GM04504 (cell line): Measurements from ENCODE around the gene EEFSEC.

Source experiments
- DNase-seq: peaks from one replicate; pipeline ENCODE4 v3.0.0-alpha.2; 2012; ENCODE audit warnings: low read depth

Gene EEFSEC

DNA sequence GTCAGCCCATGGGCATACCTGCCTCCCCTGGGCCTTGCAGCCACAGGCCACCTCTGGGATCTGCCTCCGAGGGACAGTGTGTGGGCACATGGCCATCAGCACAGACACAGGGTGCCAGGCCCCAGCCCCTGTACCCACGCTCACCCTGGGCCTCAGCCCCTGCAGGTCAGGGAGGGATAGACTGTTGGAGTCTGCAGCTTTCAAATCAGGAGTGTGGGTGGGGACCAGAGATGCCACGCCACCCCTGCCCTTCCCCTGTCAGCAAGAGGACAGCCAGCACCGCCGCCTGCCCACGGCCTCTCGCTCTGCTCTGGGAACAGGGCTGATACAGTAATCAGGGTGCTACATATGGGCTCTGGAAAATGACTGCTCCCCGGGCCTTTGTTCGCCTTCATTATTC is 240.8 kb downstream of the EEFSEC start:
- no peak for DNase-seq

DNA sequence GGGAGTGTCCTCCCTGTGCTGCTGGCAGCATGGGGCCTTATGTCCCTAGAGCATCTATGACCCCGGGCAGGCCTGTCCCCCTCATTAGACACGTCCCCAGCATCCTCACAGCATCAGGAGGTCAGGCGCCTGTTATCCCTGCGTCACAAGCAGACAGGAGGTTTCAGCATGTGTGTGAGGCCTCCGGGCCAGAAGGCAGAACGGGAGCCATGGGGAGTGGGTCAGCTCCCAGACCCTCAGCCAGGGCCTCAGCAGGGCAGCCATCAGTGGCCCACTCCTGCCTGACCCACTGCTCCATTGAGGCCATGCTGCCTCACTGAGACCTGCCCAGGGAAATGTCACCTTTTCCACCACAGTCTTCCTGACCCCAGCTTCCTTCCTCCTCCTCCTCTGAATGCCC is 241.8 kb downstream of the EEFSEC start:
- DNase-seq = no peak

DNA sequence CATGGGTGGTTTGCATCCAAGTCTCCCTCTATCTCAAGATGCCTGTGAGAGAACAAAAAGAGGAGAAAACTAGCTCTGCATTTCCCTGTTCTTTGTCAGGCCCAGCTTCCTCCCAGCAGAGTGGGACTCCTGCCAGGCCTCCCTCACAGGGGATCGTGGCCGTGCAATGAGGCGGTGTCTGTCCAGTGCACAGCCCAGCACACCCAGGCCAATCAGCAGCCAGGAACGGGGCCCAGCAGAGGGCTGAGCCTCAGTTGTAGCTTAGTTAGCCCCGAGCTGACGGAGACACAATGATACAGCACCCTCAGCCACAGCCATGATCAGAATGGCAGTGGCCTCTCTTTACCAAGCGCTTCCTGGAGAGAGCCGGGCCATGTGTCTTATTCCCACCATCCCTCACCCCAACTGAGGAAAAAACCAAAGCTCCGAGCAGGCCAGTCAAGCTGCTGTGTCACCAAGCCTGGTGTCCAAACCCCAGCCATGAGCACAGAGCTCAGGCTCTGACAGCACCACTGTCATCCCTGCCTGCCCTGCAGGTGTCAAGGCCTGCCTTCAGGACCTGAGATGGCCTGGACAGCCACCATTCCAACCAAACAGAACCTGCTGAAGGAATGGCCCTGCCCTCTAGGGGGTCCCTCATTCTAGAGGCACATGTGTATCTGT is 242.3 kb downstream of the EEFSEC start:
- DNase-seq = no peak

DNA sequence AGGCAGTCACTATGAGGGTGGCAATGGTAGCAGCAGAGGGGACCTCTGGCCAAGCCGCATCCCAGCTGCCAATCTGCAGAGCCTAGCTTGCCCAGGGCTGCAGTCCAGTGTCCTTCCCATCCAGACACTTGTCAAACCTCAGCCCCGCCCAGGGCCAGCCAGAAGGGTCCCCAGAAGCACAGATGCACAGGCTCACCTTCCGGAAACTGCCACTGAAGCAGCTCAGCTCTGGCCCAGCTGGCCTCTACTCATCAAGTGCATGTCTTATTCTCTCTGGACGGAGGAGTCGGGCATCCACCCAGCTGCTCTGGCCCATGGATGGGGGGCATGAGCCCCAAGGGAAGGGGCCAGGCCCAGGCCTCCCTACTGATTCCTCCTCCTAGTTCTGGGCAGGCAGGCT is 244.2 kb downstream of the EEFSEC start:
- no peak for DNase-seq

DNA sequence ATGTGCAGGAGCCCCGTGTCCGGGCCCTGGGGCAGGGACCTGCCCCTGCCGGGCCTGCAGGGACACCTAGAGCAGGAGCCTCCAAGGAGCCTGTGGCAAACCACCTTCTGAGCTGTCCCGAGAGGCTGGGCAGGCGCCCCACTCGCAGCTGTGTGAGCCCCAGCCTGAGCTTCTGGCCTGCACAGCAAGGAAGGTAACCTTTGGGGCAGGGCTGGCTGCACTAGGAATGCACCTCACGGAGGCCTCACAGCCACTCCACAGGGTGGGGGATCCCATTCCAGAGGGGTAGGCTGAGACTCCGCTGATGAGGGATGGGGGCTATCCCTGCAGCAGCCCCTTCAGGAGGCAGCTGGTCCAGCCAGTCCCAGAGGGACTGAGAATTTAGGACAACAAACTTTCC is 245.3 kb downstream of the EEFSEC start:
- DNase-seq = no peak

DNA sequence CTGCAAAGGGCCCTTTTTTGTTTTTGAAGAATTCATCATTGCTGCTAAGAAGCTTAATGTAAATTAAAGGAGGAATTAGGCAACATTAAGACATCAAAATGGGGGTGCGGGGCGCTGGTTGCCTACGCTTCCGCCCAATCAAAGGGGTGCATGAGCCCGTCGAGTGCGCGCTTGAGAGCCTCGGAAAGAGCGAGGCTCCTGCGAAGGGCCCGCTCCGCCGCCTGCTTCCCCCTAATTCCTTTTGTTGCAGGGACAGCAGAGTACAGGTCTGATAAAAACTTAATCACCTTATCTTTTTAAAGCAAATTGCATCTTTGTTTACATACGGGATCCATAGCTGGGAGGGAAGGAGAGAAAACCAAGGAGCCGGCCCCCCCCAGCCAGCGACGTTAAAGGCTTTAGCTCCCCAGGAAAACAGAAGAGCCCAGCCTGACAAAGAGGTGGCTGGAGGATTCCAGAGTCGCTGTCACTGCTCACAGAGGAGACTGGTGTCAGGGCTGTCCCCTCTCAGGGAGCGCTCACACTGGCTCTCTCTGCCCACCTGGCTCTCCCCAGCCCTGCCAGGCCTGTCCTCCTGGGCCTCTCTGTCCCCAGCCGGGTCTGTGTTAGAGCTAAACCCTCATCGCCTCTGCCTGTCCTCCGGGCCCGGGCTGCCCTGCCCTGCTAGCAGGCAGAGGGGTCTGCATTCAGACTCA is 246.1 kb downstream of the EEFSEC start:
- no peak for DNase-seq

DNA sequence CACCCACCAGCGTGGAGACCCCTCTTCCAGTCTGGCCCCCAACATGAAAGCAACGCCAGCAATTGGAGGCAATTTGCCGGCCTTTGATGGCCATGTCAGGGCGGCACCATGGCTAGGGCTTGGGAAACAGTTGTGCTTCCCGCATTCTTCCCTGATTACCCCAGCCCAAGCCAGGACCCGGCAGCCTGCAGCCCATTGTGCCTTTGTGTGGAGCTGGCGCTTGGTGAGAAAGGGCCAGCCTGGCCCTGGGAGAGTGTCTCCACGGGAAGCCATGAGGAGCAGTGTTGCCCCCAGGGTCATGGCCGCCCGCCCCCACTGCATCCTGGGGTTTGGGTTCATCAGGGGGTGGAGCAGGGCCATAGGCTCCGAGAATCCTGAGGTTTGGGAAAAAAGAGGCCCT is 247.4 kb downstream of the EEFSEC start:
- no peak for DNase-seq

DNA sequence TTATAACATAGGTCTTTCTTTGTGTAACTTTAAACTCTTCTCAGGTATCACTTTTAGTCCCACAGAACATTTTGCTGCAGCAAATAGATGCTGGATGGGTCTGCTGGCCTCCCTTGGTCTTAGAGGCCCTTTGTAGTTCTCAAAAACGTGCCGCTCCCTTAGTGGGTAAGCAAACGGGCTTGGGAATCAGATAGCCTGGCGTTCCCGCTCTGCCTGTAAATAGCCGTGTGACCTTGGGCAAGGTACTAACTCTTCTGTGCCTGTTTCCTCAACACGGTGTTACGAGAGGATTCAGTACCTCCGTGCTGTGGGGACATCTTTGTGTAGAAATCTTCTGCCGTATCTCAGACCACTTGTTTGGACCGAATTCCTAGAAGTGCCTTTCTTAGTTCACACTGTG is 249.0 kb downstream of the EEFSEC start:
- no peak for DNase-seq

DNA sequence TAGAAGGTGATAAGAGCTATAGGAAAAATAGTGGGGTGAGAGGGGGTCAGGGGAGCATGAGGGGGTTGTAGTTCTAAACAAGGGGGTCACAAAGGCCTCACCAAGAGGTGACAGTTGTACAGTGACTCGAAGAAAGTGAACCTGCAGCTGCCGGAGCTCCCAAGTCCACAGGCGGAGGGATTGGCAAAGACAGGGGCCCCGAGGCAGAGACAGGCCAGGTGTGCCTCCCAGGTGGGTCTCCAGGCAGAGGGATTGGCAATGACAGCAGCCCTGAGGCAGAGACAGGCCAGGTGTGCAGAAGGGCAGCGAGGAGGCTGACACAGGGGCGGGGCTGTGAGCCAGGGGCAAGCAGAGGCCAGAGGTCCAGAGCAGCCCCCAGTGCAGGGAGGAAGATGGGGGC is 249.7 kb downstream of the EEFSEC start:
- DNase-seq = no peak

DNA sequence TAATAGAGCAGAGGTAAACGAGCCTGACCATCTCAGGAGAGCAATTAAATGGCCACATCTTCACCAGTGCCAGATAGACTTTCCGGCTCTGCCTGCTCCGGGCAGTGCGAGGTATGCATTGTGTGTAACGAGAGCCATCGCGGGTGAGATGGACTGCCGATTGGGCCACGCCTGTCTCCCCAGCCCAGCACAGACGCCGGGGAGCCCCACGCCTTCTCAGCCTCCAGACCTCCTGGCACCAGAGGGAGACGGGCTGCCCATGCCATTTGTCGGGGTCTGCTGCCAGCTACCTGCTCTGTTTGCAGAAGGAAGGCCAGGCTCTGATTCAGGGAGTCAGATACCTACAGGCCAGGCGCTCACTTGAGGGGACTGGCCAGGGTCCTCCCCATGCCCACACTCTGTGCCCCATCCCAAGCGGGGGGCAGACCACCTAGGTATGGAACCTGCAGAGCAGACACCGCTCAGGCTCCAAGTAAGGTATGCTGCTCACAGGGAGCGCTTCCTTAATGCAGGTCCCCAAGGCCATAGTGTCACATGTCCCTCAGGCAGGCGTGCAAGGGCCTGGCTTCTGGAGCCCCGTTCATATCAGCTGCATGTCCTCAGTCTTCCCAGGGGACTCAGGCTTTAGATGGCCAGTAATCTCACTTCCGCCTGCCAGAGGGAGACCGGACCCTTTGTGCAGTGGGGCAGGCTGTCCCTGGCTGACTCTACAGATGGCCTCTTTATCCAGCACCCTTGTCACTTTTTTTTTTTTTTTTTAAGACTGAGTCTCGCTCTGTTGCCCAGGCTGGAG is 251.2 kb downstream of the EEFSEC start:
- no peak for DNase-seq

DNA sequence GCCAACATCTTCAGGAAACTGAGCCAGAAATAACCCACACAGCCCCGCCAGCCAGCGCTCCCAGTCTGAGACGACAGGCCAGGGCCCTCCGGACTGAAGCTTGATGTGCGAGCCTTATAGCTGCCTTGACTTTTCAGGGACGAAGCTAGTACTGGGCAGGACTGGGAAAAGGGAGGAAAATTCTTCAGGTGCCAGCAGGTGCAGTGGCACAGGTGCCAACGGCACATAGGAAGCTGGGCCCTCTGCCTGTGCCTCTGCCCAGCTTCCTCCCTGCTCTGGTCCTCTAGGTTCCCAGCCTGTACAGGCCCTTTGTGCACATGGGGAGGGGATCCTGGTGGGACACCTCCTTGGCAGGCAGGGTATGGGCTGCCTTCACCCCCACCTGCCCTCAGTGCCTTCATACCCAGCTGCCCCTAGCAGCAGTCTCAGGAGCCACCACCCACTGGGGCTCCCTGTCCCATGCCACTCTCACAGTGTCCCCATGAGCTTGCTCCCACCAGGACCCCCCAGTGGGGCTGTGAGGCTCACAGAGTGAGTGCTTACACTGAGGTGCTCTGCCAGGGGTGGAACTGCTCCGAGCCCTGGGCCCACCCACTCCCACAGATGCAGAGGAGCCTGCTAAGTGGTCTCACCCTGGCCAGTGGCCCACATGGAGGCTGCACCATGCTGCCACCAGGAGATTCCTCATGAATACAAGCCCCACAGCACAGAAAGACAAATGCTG is 252.4 kb downstream of the EEFSEC start:
- DNase-seq = no peak

DNA sequence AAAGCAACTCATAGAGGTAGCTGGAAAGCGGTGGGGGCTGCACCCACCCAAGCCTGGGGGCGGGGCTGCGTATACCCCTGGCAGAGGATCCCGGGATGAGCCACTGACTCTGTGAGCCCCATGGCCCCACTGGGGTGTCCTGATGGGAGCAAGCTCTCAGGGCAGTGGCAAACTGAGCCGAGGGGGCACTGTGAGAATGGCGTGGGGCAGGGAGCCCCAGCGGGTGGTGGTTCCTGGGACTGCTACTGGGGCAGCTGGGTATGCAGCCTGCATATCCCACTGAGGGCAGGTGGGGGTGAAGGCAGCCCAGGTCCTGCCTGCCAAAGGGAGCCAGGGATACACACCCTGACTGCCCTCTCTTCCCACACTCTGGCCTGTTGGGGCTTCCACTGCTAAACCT is 254.0 kb downstream of the EEFSEC start:
- DNase-seq = no peak

DNA sequence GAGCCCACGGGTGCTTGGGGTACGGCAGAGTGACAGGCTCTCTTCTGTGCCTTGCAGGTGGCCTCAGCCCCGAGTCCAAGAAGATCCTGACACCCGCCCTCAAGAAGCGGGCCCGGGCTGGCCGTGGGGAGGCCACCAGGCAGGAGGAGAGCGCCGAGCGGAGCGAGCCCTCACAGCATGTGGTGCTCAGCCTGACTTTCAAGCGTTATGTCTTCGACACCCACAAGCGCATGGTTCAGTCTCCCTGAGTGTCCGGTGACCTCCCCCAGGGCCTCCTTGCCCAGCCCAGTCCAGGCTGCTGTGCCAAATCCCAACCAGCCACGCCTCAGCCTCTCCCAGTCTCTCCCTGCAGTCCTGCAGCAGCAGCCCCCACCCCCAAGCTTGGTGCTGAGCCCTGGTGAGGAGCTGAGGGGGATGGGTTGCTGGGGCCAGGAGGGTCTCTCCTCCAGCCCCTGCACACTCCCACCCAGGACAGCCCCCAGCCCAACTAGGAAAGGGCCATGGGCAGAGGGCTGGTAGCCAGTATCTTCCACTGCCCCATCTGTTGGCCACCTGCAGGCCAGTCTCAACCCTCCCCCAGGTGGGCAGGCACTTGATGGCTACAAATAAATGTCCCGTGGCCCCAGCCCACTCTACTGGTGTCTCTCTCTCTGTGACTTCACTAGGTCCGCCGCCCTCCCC is 254.9 kb downstream of the EEFSEC start:
- no peak for DNase-seq

DNA sequence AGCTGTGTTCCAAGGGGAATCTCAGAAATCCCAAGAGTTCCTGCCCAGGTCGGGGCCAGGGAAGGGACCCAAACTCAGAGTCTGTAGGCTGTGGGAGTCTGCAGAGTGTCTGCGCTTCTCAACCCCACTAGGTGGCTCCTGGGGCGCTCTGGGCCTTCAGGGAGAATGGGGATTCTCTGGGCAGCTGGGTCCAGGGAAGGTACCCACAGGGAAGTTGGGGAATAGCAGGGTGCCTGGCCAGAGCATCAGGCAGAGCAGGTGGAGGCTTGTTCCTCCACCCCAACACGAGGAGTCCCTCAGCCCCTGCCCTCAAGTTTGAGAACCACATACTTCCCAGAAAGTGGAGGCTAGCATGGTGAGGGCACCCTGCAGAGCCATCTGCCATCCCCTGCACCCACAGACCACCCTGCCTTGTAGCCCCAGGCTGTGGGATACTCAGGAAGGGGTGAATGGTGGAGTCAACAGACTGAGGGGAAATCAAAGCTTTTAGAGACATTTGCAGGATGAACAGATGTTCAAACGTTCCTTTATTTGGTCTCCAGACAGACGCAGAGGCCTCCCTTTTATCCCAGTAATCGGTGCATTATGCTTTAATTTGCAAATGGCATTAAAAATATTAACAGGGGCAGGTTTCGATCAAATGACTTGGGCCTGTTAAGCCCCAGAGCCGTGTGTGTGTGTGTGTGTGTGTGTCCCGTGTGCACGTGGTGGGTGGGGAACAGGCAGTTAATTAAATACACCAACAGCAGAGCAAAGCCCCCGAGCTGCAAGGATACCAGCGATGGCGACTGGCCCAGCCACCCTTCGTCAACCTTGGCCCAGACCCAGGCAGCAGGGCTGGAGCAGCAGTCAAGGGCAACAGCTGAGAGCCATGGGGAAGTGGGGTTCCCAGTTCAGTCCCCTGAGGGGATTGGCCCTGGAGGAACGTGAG is 255.7 kb downstream of the EEFSEC start:
- DNase-seq = no peak

DNA sequence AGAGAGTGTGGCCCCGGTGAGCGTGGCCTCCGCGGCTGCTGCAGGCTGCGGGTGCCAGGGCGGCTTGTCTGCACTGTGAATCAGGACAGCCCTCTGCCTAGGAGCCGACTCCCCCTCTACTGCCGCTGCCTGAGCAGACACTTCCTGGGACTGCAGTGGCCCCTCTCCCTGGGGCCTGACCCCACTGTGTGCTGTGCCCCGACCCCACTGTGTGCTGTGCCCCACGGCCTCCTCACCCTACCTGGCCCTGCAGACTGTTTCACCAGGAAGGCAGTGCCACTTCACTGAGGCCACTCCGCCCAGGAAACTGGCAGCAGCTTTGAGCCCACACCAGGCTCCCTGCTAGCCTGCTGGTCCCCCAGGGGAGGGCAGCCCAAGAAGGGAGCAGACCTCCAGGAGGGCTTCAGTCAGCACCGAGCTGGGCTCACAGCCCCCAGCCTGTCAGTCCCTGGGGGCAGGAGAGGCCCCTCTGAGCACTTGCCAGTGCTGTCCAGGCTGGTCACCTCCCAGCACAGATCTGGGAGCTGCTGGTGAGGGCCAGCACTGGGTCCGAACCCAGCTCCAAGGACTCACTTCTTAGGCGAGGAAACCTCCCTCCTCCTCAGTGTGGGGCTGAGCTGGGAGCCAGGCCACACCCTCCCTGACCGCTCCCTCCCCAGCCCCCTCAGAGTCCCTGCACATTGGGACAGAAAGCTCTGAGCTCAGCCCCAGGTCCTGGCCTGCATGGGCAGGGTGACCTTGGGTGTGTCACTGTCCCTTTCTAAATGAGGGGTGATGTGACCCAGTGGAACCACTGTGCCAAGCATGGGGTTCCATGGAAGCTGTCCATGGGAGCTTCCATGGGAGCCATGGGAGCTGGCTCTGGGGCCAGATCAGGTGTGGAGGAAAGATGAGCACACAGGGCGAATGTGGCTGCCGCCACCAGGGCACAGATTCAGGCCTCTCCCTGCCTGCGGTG is 256.6 kb downstream of the EEFSEC start:
- no peak for DNase-seq

DNA sequence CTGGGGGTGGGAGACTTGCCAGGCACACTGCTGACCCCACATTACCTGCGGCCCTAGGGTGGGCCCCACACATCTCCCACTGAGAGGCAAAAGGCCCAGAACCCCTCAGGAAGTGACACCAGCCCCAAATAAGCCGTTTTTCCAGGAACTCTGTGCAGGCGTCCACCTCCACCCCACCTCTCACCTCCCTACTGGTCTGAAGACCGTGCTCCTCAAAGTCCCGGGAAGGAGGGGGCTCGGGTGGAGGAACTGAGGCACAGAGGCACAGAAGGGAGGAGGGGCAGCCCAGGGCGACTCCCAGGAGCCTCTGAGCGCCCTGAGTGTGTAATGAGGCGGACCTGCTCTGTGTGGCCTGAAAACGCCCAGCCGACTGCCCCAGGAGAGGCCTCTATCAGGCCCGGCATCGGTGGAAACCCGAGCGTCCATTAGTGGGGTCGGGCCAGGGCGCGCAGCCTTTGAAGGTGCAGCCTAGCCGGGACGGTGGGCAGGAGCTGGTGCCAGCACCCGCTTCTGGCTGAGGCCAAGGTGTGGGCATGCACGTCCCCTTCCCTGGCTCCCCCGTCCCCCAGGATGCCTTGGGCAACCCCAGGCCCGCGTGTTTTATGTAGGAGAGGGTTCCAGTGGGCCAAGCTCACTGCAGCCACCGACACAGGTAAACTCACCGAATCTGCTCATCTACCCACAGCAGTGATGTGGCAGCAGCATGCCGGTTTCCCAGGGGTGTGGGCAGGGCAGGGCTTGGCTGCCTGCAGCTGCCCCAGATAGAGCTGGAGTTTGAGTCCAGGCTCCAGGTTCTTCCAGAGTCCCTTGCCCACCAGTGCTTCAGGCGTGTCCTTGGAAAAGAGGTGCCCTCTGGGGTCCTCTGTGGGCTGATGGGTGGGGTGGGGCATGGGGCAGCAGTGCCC is 257.6 kb downstream of the EEFSEC start:
- no peak for DNase-seq

DNA sequence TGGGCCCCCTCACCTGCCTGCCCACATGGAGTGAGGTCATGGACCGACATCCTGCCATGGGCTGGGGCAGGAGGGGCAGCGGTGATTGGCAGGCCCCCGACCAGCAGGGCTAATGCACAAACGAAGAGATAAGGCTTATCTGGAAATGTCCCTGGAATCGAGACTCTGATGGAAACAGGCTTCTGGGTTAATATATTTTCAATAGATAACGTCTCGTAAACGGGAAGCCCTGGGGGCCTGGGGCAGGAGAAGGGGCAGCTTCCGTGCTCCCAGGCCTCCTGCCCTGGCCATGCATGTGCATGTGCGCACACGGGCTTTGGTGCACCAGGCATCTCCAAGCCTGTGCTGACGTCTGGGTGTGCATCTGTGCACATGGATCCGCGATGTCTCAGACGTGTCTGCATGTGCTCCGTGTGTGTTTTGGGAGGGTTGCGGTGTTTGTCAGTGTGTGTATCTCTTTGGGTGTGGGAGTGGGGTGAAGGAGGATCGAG is 258.3 kb downstream of the EEFSEC start:
- DNase-seq = no peak
